Stimulated activated naive CD8-positive, alpha-beta T cell treated with anti-CD3 and anti-CD28 coated beads, Interleukin-15, Interleukin-2, amounts not matched to agents 100 ng/mL and 50 ng/mL, for 24 hours (primary cell): ENCODE results near the gene MRC2.
"Not testable (repeated sequence)": the region's sequence is repeated elsewhere in the genome, so short reads cannot be mapped to it uniquely, and the experiment has no call there.

Source experiments
- H3K27ac Mint-ChIP-seq: one replicate; pipeline ENCODE4 v1.8.0; 2021; ENCODE audit warnings: mild to moderate bottlenecking, mixed read lengths
- H3K27me3 Mint-ChIP-seq: one replicate; pipeline ENCODE4 v1.8.0; 2021; ENCODE audit warnings: mixed read lengths
- H3K36me3 Mint-ChIP-seq: one replicate; pipeline ENCODE4 v1.8.0; 2021; ENCODE audit warnings: low read depth, mixed read lengths
- H3K4me1 Mint-ChIP-seq: one replicate; pipeline ENCODE4 v1.8.0; 2021; ENCODE audit warnings: low read depth, mixed read lengths
- H3K4me3 Mint-ChIP-seq: one replicate; pipeline ENCODE4 v1.8.0; 2021; ENCODE audit warnings: mild to moderate bottlenecking, mixed read lengths
- H3K9me3 Mint-ChIP-seq: one replicate; pipeline ENCODE4 v1.8.0; 2021; ENCODE audit warnings: mixed read lengths

MRC2 gene

GRCh38 chr17:62599964-62600657 lies 27.4 kb upstream of the MRC2 start:
- H3K4me1 Mint-ChIP-seq = no peaks in the 10 kb centered on the region
- H3K27me3 Mint-ChIP-seq = no peaks in the 10 kb centered on the region
- H3K9me3 Mint-ChIP-seq = no peaks in the 10 kb centered on the region
- peaks cover 69% of the 10 kb centered on the region for H3K36me3 Mint-ChIP-seq
- H3K4me3 Mint-ChIP-seq = no peak overlapping the region
- no peak overlapping the region for H3K27ac Mint-ChIP-seq

GRCh38 chr17:62600805-62601204 lies 26.7 kb upstream of the MRC2 start:
- Mint-ChIP-seq H3K27ac (no peak overlapping the region), H3K27me3 (no peaks in the 10 kb centered on the region), H3K4me3 (no peak overlapping the region), H3K36me3 (peaks cover 63% of the 10 kb centered on the region), H3K4me1 (no peaks in the 10 kb centered on the region), H3K9me3 (no peaks in the 10 kb centered on the region)

- Mint-ChIP-seq H3K4me1 (no peaks in the 10 kb centered on the region), H3K4me3 (no peak overlapping the region), H3K9me3 (no peaks in the 10 kb centered on the region), H3K27ac (no peak overlapping the region), H3K36me3 (peaks cover 63% of the 10 kb centered on the region), H3K27me3 (no peaks in the 10 kb centered on the region)
Observed at GRCh38 chr17:62601471-62601870, 26.0 kb upstream of the MRC2 start.

GRCh38 chr17:62603783-62604182 lies 23.7 kb upstream of the MRC2 start:
- not testable (repeated sequence) for H3K9me3 Mint-ChIP-seq
- peaks cover 64% of the 10 kb centered on the region for H3K36me3 Mint-ChIP-seq

GRCh38 chr17:62605588-62605987 lies 21.9 kb upstream of the MRC2 start:
- Mint-ChIP-seq H3K36me3 (peaks cover 63% of the 10 kb centered on the region), H3K27ac (no peak overlapping the region), H3K27me3 (no peaks in the 10 kb centered on the region), H3K9me3 (no peaks in the 10 kb centered on the region), H3K4me1 (peaks cover 3% of the 10 kb centered on the region), H3K4me3 (no peak overlapping the region)

More at GRCh38 chr17:62603783-62604182, 23.7 kb upstream of the MRC2 start:
- not testable (repeated sequence) for H3K4me3 Mint-ChIP-seq, H3K27me3 Mint-ChIP-seq, H3K4me1 Mint-ChIP-seq, H3K27ac Mint-ChIP-seq

GRCh38 chr17:62611292-62611691 lies 16.2 kb upstream of the MRC2 start:
- Mint-ChIP-seq H3K4me3 (no peak overlapping the region), H3K36me3 (peaks cover 64% of the 10 kb centered on the region)

GRCh38 chr17:62611728-62612127 lies 15.7 kb upstream of the MRC2 start:
- Mint-ChIP-seq H3K9me3 (no peaks in the 10 kb centered on the region), H3K36me3 (peaks cover 63% of the 10 kb centered on the region), H3K27me3 (no peaks in the 10 kb centered on the region), H3K27ac (no peak overlapping the region), H3K4me3 (no peak overlapping the region), H3K4me1 (peaks cover 8% of the 10 kb centered on the region)

More at GRCh38 chr17:62611292-62611691, 16.2 kb upstream of the MRC2 start:
- Mint-ChIP-seq H3K27me3 (no peaks in the 10 kb centered on the region), H3K27ac (no peak overlapping the region), H3K9me3 (no peaks in the 10 kb centered on the region), H3K4me1 (peaks cover 8% of the 10 kb centered on the region)

GRCh38 chr17:62612289-62612688 lies 15.2 kb upstream of the MRC2 start:
- not testable (repeated sequence) for H3K4me3 Mint-ChIP-seq
- H3K36me3 Mint-ChIP-seq = peaks cover 57% of the 10 kb centered on the region

GRCh38 chr17:62613095-62613494 lies 14.4 kb upstream of the MRC2 start:
- H3K36me3 Mint-ChIP-seq = peaks cover 49% of the 10 kb centered on the region
- not testable (repeated sequence) for H3K27me3 Mint-ChIP-seq, H3K4me3 Mint-ChIP-seq, H3K9me3 Mint-ChIP-seq, H3K4me1 Mint-ChIP-seq, H3K27ac Mint-ChIP-seq

More at GRCh38 chr17:62612289-62612688, 15.2 kb upstream of the MRC2 start:
- not testable (repeated sequence) for H3K9me3 Mint-ChIP-seq, H3K27me3 Mint-ChIP-seq, H3K27ac Mint-ChIP-seq, H3K4me1 Mint-ChIP-seq

- H3K4me3 Mint-ChIP-seq = no peak overlapping the region
- H3K9me3 Mint-ChIP-seq = no peaks in the 10 kb centered on the region
- no peaks in the 10 kb centered on the region for H3K27me3 Mint-ChIP-seq
- H3K36me3 Mint-ChIP-seq = peaks cover 42% of the 10 kb centered on the region
- H3K27ac Mint-ChIP-seq = no peak overlapping the region
- peaks cover 8% of the 10 kb centered on the region for H3K4me1 Mint-ChIP-seq
Observed at GRCh38 chr17:62614142-62614541, 13.3 kb upstream of the MRC2 start.

GRCh38 chr17:62615503-62615902 lies 12.0 kb upstream of the MRC2 start:
- Mint-ChIP-seq H3K36me3 (peaks cover 32% of the 10 kb centered on the region), H3K27me3 (no peaks in the 10 kb centered on the region), H3K4me1 (peaks cover 5% of the 10 kb centered on the region), H3K4me3 (no peak overlapping the region), H3K27ac (no peak overlapping the region), H3K9me3 (no peaks in the 10 kb centered on the region)

- Mint-ChIP-seq H3K4me1 (no peaks in the 10 kb centered on the region), H3K36me3 (peaks cover 19% of the 10 kb centered on the region)
Observed at GRCh38 chr17:62616993-62617893, 10.2 kb upstream of the MRC2 start.

GRCh38 chr17:62617894-62618472 lies 9.5 kb upstream of the MRC2 start:
- Mint-ChIP-seq H3K4me1 (no peaks in the 10 kb centered on the region), H3K27ac (no peak overlapping the region), H3K27me3 (no peaks in the 10 kb centered on the region), H3K9me3 (no peaks in the 10 kb centered on the region), H3K4me3 (no peak overlapping the region), H3K36me3 (peaks cover 18% of the 10 kb centered on the region)

More at GRCh38 chr17:62616993-62617893, 10.2 kb upstream of the MRC2 start:
- Mint-ChIP-seq H3K4me3 (no peak overlapping the region), H3K27me3 (no peaks in the 10 kb centered on the region), H3K27ac (no peak overlapping the region), H3K9me3 (no peaks in the 10 kb centered on the region)

- Mint-ChIP-seq H3K4me3 (no peak overlapping the region), H3K27ac (no peak overlapping the region), H3K36me3 (peaks cover 13% of the 10 kb centered on the region), H3K27me3 (no peaks in the 10 kb centered on the region), H3K4me1 (no peaks in the 10 kb centered on the region), H3K9me3 (no peaks in the 10 kb centered on the region)
Observed at GRCh38 chr17:62618647-62619416, 8.6 kb upstream of the MRC2 start.
